GM21723 (cell line): ENCODE data around the gene MTERF4.

Source experiments
- ATAC-seq: cut with Tn5 transposase; IDR thresholded peaks from one replicate; pipeline ENCODE4 v1.9.1; 2021; ENCODE audit warnings: mild to moderate bottlenecking, moderate library complexity; ENCODE audit not compliant: unreplicated experiment

The MTERF4 gene

DNA sequence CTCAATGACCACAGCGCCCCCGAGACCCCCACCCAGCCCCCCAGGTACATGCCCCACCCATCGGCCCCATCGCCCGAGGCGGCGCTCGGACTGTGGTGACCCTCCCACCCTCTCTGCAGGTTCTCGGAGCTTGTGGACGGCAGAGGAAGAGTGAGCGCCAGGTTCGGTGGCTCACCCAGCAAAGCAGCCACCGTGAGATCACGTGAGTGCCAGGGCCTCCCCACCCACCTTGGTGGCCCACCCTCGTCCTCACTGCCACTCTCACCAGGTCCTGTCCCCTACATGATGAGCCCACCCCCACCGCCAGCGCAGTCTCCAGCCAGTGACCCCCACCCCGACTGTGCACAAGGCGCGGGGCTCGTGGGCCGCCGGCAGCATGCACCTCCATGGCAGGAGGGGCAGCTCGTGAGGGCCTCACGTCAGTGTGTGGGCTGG lies 30.4 kb downstream of the MTERF4 start:
- ATAC-seq, result no peak

DNA sequence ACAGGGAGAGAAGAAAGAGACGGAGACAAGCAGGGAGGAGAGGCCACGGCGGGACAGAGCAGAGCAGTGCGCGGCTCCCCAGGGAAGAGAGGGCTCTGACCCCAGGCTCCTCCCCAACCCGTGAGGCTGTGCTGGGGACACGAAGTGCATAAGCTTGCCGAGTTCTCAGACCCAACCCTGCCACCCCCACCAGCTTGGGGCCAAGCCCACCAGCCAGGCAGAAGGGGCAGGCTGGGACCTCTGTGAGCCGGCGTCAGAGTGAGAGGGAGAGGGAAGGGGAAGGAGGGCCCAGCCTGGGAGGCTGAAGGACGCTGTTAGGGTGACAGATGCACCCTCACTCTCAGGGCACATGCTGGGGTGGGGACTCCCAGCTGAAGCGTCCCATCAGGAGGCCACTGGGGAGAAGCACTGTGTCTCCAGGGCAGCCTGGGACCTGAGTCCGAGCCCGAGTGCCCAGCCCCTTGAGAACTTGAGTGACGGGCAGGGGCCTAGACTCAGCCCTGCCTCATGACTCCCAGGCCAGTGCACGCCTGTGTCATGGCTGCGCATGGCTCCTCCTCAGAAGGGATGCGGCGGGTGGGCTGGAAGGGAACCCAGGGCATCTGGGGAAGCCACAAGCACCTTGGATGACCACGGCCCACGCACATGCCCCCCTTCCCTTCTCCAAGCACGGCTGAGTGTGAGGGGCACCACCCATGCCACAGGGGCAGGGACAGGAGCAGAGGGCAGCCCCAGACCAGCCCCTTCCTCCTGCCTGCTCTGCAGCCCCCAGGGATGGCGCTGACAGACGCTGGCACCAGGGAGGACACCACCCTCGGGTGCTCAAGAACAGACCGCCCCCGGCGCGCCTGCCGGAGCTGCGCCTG lies 31.0 kb downstream of the MTERF4 start:
- no peak for ATAC-seq

DNA sequence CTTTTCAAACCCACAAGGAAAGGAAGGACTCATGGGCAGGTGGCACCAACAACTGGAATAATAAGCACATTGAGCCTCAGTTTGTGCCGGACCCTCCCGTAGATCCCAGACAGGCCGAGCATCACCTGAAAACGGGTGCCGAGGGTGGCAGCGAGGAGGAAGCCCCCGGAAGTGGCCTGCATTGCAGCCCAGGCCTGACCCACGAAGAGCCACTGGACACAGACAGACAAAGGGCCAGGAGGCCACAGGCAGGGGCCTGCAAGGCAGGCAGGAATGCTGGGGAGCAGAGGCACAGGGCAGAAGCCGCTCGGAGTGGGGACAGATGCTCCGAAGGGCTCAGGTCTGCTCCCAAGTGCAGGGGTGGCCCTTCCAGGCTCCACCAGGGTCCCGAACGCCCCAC lies 31.7 kb downstream of the MTERF4 start:
- ATAC-seq, result no peak

DNA sequence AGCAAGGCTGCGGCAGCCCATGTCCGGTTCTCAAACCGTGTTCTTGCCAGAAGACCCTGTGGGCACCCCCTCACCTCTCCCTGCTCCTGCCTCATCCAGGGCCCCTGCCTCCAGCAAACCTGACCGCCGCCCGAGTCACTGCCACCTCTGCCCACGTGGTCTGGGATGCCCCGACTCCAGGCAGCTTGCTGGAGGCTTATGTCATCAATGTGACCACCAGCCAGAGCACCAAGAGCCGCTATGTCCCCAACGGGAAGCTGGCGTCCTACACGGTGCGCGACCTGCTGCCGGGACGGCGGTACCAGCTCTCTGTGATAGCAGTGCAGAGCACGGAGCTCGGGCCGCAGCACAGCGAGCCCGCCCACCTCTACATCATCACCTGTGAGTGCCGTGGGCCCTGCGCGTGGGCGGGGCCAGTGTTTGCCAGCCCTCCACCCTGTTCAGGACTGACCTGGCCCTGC lies 32.2 kb downstream of the MTERF4 start:
- no peak for ATAC-seq

DNA sequence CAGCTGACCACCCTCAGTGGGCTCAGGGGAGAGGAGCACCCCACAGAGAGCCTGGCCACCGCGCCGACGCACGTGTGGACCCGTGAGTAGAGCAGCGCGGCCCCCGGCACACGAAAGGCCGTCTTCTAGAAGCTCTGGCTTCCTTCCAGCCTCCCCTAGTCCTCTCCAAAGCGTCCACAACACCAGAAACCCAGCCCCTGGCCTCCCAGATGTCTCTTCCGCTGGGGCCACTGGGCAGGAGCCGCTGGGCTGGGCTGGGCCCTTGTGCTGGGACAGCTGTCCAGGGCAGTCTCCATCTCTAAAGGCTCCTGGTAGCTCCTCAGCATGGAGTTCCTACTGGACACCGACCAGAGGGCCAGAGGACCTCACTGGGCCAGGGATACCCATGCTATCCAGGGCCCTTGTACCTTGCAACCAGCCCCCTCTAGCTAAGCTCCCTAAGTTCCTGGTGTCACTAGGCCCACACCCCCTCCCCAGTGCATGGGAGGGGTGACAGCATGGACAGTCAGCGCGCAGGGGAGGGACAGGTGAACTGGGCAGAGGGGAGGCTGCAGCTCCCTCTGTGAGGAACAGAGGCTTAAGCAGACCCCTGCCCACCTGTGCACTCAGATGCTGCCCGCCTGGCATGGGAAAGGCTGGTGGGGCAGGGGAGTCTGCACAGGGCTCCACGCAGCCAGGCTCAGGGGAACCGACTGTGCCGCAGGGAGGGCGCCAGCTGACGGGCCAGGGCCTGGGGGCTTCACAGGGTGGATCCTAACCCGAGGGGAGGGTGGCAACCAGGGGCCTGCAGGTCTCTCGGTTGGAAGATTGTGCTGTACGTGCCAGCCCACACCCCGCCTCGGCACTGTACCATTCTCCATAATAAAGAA lies 32.9 kb downstream of the MTERF4 start:
- no peak for ATAC-seq

DNA sequence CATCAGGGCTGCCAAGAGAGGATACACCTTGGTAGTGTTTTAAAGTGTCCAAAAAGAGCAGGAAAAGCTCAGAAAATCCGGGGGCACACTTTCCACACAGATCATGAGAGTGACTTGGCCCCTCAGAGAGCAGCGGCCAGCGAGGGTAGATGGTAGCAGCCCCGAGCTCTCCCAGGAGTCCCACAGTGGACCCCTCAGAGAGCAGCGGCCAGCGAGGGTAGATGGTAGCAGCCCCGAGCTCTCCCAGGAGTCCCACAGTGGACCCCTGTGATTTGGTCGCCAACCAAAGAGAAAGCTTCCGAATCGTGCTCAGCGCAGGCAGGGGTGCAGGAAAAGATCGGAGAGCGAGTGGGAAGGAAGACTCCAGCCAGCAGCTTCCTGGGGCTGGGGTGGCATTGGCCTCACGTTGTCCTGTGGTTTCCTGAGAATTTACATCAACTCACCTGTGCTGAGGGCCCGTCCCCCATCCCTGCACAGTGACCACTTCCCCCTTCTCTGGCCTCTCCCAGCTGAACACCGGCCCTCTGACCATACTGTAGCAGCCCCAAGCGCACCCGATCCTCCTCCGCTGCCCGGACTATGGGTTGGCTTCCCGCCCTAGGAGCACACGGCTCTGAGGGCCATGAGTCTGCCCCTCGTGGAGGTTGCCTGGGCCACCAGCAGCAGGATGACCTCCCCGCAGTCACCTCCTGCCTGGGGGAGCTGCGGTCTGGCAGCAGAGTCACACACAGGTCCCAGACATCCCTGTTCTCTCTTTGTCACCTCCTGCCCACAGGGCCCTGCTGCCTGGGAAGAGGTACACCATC lies 33.7 kb downstream of the MTERF4 start:
- ATAC-seq, result no peak

DNA sequence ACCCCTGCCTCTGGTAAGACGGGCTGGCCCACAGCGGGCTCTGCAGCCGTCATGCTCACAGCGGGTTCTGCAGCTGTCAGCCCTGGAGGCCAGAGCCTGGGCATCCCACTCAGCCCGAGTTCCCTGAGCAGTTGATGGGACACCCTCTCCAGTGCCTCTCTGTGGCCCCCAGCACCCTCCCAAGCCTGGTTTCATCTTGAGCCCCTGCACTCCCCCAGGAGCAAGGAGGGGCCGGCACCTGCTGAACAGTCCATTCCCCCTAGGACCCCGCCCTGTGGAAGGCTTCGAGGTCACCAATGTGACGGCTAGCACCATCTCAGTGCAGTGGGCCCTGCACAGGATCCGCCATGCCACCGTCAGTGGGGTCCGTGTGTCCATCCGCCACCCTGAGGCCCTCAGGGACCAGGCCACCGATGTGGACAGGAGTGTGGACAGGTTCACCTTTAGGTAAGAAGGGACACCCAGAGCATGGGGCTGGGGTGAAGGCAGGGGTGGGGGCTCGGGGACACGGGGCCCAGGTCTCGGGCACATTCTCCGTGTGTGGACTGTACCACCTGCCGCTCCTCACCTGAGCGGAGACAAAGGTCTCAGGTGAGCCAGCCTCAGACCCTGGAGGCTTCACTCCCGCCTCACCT lies 34.5 kb downstream of the MTERF4 start:
- no peak for ATAC-seq

DNA sequence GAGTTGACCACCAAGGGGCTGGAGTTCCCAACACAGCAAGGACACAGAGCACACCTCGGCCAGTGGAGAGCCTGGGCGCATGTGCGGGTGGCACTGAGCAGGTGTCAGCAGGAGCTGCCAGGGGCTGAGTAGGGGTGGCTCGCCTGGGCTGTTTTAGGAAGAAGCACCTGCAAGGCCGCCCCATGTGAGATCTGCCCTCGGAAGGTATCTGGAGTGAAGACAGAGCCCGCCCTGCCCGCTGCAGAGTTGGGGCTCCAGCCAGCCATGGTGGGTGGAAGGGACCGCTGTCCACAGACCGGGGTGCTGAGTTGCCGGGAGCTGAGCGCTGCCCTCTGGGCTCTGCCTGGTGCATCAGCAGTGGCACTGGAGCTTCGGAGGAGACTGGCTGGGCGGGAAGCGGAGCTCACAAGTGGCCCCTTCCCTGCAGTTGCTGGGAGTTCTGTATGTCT lies 35.2 kb downstream of the MTERF4 start:
- ATAC-seq, result no peak

DNA sequence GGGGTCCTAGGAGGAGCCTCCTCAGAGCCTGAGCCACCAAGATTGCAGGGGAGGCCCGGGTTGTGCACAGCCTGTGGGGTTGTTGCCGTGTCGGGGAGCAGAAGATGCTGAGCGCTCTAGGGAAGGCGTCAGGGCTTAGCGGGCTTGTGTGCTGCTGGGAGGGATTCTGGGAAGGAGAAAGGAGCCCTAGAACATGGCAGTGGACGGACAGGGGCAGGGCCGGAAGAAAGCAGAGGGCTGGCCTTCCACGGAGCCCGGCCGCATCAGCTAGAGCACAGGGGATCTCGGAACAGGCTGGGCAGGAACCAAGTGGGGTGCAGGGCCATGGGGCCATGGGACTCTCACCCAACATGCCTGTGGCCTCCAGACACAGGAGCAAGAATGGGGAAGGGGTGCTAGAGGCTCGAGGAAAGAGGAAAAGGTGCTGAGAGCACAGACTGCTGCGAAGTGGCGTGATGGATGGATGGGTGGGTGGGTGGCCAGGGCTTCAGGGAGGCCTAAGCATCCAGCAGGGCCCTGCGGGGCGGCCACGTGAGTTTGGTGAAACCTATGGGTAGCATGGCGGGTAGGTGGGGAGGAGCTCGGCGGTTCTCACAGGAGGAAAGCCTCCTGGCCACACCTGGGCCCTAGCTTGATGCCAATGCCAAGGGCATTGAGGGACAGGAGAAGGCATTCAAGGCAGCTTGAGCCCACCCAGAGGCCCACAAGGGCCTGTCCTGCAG lies 35.8 kb downstream of the MTERF4 start:
- no peak for ATAC-seq

DNA sequence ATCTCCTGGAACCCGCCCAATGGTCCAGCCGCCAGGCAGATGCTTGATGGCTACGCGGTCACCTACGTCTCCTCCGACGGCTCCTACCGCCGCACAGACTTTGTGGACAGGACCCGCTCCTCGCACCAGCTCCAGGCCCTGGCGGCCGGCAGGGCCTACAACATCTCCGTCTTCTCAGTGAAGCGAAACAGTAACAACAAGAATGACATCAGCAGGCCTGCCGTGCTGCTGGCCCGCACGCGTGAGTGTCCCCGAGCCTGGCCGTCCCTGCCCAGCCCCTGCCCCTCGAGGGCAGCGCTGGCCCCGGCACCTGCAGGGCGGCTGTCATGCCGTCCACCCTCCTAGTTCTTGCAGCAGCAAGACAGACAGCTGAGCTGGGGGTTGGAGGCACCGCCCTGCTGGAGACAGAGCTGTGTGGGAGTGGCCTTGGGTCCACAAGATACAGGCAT lies 36.7 kb downstream of the MTERF4 start:
- ATAC-seq, result no peak

DNA sequence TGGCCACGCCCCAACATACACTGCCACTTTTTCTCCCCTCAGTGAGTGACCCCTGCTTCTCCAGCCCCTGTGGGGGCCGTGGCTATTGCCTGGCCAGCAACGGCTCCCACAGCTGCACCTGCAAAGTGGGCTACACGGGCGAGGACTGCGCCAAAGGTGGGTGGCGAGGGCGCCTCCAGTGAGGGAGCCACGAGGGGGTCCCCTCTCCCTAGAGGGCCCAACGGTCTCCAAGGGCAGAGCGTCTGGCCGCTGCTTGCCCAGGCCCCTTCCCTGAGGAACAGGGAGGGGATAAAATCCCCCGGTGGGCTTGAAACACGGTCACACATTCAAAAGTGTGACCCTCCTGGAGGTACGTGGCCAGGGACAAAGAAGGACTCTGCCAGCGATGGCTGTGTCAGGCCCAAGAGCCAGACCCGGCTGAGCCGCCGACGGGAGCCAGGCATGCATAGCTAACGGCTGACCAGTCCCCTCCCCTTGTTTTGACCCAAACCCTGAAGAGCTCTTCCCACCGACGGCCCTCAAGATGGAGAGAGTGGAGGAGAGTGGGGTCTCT lies 37.2 kb downstream of the MTERF4 start:
- ATAC-seq, result no peak

DNA sequence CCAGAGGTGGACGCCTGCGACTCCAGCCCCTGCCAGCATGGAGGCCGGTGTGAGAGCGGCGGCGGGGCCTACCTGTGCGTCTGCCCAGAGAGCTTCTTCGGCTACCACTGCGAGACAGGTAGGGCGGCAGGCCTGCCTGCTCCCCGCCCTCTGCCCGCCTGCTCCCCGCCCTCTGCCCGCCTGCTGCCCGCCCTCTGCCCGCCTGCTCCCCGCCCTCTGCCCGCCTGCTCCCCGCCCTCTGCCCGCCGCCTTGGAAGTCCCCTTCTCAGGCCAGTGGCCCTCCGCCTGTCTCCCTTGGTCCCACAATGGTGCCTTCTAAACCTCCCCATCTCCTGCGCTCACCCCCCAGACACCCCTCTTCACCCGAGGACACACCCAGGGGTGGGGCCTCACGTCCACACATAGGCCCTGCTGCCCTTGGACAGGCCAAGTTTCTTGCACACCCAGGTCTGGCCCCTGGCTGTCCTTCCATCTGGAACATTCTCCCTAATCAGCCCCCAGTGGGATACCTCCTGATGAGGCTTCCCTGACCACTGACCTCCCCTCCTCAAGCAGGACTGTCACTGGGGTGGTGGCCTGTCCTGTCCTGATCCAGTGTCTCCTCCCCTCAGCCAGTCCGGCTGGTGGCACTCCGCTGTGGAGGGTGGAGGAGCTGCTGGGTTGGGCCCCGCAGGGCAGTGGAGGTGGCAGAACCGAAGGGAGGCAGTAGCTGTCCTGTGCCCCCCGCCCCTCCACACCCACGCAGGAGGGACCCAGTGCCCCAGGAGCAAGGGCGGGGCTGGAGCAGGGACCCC lies 37.9 kb downstream of the MTERF4 start:
- ATAC-seq, result no peak

DNA sequence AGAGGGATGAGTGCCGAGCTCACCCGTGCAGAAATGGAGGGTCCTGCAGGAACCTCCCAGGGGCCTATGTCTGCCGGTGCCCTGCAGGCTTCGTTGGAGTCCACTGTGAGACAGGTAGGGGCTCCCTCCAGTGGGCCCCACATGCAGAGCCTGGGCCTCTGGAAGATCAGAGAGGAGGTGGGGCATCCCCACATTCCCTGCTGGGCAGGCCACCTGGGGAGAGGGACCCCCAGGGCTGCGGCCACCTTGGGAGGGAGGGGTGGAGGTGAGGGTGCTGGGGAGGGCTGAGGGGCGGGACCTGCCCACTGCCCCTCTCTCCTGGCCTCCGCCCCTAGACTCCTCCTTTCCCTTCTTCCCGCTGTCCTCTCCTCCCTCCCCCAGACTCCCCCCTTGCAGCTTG lies 38.5 kb downstream of the MTERF4 start:
- ATAC-seq, result no peak

DNA sequence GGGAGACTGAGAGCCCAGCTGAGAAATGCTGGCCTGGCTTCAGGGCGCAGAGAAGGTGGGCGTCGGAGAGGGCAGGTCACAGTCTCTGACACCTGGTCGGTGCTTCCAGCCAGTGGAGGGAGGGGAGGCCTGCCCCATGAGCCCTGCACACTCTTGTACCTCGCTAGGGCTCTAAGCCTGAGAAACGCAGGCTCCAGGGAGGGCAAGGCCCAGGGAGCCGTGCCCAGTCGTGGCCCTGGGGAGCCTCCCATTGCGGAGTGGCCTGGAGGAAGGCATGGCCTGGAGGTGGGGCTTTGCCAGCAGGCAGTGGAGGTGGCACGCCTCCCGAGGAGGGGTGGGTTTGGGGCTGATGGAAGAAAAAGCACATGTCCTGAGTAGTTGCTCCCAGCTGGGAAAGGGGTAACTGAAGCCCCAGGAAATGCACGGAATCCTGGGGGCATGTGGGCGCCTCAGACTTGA lies 39.0 kb downstream of the MTERF4 start:
- no peak for ATAC-seq

DNA sequence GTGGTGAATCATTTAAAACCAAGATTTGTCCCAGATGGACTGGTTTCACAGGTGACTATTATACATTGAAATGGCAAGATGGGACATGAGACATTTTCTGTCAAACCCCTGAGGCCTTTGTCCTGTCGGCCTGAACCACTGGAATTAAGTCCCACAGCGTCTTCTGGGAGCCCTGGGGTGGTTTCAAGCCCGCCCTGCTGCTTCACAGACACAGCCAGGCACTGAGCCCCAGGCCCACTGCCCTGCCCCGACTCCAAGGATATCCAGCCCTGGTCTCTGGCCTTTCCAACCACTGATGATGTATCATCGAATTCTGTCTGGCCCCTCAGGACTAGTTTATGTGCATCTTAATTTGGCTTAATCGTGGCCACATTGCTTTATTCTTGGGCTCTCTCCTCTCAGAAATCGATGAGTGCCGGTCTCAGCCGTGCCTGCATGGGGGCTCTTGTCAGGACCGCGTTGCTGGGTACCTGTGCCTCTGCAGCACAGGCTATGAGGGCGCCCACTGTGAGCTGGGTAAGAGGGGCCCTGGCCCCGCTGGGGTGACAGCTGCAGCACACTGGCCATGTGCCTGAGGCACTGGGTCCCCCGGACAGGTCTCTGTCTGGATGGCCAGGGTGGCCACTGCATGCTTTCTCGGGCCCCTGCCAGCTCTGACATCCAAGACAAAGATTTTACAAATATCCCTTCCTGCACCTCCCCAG lies 39.5 kb downstream of the MTERF4 start:
- ATAC-seq, result no peak

DNA sequence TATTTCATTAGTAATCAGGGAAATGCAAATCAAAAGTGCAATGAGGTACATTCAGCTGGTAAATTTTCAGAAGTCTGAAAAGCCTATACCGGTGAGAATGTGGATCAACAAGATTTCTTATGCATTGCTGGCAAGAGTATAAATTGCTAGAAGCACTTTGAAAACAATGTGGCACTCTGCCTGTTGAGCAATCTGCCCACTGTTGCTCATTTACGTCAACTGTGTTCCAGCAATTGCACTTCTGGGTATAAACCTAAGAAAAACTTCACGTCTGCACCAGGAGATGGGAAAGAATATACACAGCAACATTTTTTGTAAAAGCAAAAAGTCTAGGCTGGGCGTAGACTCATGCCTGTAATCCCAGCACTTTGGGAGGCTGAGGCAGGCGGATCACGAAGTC lies 40.8 kb downstream of the MTERF4 start:
- no peak for ATAC-seq

DNA sequence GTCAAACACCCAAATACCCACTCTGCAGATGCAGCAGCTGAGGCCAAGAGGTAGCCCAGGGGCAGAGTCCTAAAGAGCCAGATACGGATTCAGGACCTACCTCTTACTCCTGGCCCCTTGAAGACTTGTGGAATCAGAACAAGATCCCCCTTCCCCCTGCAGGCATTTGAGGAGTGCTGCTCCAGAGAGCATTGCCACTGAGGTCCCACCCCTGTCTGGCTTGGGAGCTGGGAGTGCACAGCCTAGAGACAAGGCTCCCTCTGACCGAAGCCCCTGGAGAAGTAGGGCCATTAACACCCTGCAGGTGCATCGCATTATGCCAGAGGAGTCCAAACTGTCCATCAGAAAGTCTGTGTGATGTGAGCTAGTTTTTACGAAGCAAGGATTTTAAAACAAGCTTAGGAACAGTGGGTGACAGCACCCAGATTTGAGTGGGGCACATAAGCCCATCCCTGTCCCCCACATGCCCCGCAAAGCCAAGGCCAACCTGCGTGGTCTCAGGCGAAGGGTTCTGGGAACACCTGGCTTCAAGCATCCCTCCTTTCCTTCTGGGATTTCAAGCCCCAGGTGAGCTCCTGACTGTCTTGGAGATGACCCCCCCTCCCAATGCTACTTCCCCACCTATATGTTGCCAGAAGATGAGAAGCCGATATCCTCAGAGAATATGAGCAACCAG lies 48.4 kb downstream of the MTERF4 start:
- ATAC-seq, result no peak
